ENCODE measurements around the gene SEC24B. TPM values are rescaled to one million over a fixed set of nuclear protein-coding genes. Genes with fewer than 3 reads are reported as not detected.

SEC24B gene
- total RNA-seq, 1 donor from 2014 or later = 31.7 TPM

DNA sequence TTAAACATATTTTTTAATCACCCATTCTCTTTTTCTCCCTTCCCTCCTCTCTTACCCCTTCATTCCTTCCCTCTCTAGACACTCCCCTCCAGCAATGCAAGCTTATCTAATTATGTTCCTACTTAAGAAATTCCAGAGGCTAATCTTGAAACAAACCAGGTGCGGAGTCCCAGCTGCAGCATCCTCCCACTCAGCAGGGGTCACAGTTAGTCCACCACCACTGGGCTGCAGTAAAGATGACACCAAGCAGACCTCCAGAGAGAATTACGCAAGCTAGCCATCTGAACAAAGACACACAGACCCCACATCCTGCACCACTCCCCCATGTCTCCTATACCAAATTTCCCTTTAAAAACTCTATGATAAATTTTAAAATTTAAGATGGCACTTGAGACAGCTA lies 13.9 kb upstream of the SEC24B start:
- H3K4me1 Mint-ChIP-seq = peaks cover 17% of the 10 kb centered on the region
- no peaks in the 10 kb centered on the region for H3K27me3 Mint-ChIP-seq (ENCODE audit: low read depth)
- no peak overlapping the region for H3K4me3 Mint-ChIP-seq
- H3K36me3 Mint-ChIP-seq (ENCODE audit: low read depth) = no peaks in the 10 kb centered on the region
- no peaks in the 10 kb centered on the region for H3K9me3 Mint-ChIP-seq
- H3K27ac Mint-ChIP-seq (ENCODE audit: unreplicated experiment) = no peak overlapping the region
- DNase-seq (ENCODE audit: low read depth, low spot score) = no peak
- TF ChIP-seq CTCF (conservative IDR thresholded peaks at IDR 0.05) = no peak

- peaks cover 19% of the 10 kb centered on the region for H3K4me1 Mint-ChIP-seq
- H3K27ac Mint-ChIP-seq (ENCODE audit: unreplicated experiment) = no peak overlapping the region
- H3K9me3 Mint-ChIP-seq = no peaks in the 10 kb centered on the region
- no peak for TF ChIP-seq CTCF (conservative IDR thresholded peaks at IDR 0.05)
- H3K36me3 Mint-ChIP-seq (ENCODE audit: low read depth) = no peaks in the 10 kb centered on the region
- DNase-seq (ENCODE audit: low read depth, low spot score) = no peak
- no peaks in the 10 kb centered on the region for H3K27me3 Mint-ChIP-seq (ENCODE audit: low read depth)
- no peak overlapping the region for H3K4me3 Mint-ChIP-seq
Measured at GRCh38 chr4:109424093-109424841, 9.3 kb upstream of the SEC24B start.

- H3K4me3 Mint-ChIP-seq = no peak overlapping the region
- no peaks in the 10 kb centered on the region for H3K36me3 Mint-ChIP-seq (ENCODE audit: low read depth)
- no peaks in the 10 kb centered on the region for H3K27me3 Mint-ChIP-seq (ENCODE audit: low read depth)
- no peak overlapping the region for H3K27ac Mint-ChIP-seq (ENCODE audit: unreplicated experiment)
- H3K4me1 Mint-ChIP-seq = peaks cover 13% of the 10 kb centered on the region
- no peaks in the 10 kb centered on the region for H3K9me3 Mint-ChIP-seq
- no peak for TF ChIP-seq CTCF (conservative IDR thresholded peaks at IDR 0.05)
- DNase-seq (ENCODE audit: low read depth, low spot score) = no peak
Measured at GRCh38 chr4:109425405-109425804, 8.2 kb upstream of the SEC24B start.

DNA sequence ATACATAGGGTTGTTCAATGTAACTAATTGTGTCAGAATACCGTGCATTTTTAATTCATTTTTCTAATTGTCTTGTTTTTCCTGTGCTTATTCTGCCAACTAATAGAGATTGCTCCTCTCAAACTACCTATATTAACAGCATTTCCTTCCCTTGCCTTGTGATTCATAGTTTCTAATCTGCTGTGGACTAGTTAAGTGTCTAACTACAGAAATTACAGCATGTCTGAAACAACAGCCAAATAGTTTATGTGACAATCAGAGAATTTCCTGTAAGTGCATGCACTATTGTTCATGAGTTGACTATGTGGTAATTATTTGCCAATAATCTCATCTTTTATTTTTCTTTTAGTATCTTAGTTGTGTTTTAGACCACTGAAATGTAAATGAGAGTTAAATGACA lies 4.1 kb upstream of the SEC24B start:
- no peak for TF ChIP-seq CTCF (conservative IDR thresholded peaks at IDR 0.05)
- no peaks in the 10 kb centered on the region for H3K9me3 Mint-ChIP-seq
- H3K4me1 Mint-ChIP-seq = peaks cover 22% of the 10 kb centered on the region
- no peak overlapping the region for H3K4me3 Mint-ChIP-seq
- H3K27ac Mint-ChIP-seq (ENCODE audit: unreplicated experiment) = no peak overlapping the region
- H3K27me3 Mint-ChIP-seq (ENCODE audit: low read depth) = no peaks in the 10 kb centered on the region
- no peak for DNase-seq (ENCODE audit: low read depth, low spot score)
- no peaks in the 10 kb centered on the region for H3K36me3 Mint-ChIP-seq (ENCODE audit: low read depth)

DNA sequence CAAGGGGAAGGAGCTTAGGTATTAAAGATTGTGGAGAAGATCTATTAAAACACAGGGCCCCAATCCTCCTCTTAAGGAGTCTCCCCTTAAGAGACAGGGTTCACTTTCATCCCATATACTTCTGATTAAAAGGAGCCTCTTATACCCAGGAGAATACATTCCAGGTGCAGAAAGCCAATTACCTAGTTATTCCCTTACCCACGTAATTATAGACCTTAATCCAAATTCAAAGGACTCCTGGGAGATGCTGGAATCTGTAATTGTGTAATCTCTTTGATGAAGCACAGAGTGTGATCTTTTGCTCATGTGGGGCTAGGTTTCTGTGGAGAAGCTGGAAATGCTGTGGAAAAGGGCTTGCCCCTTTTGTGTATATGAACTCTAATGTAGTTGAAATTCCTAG lies 1.4 kb upstream of the SEC24B start:
- peak overlapping the region; percentile 95 for H3K4me3 Mint-ChIP-seq
- no peaks in the 10 kb centered on the region for H3K36me3 Mint-ChIP-seq (ENCODE audit: low read depth)
- H3K27ac Mint-ChIP-seq (ENCODE audit: unreplicated experiment) = no peak overlapping the region
- no peak for DNase-seq (ENCODE audit: low read depth, low spot score)
- H3K9me3 Mint-ChIP-seq = no peaks in the 10 kb centered on the region
- no peak for TF ChIP-seq CTCF (conservative IDR thresholded peaks at IDR 0.05)
- H3K4me1 Mint-ChIP-seq = peaks cover 42% of the 10 kb centered on the region
- H3K27me3 Mint-ChIP-seq (ENCODE audit: low read depth) = no peaks in the 10 kb centered on the region

All from neural crest cell (in vitro differentiated cells).